SU-DHL-6 (cell line): ENCODE measurements around the gene BDKRB2.

Source experiments
- H2AFZ ChIP-seq: fragments of 200-600 bp; sonication (generic); 2 replicates; pipeline ENCODE4 v1.6.1; 2014; ENCODE audit warnings: low read depth, mild to moderate bottlenecking, moderate library complexity, mixed read lengths, antibody characterized with exemption, low read length; ENCODE audit not compliant: severe bottlenecking
- H3F3A ChIP-seq: fragments of 200-600 bp; shearing (Covaris generic); 2 replicates; pipeline ENCODE4 v1.6.0; 2016; ENCODE audit warnings: antibody characterized with exemption, mild to moderate bottlenecking; ENCODE audit not compliant: insufficient read depth
- H3K27ac ChIP-seq: fragments of 200-600 bp; sonication (generic); 2 replicates; pipeline ENCODE4 v1.5.1; 2016; ENCODE audit warnings: low read depth, mild to moderate bottlenecking, low read length, moderate library complexity, mixed read lengths
- H3K27me3 ChIP-seq: fragments of 200-600 bp; sonication (generic), shearing (Covaris generic); 2 replicates; pipeline ENCODE4 v1.6.0; 2014; ENCODE audit warnings: mild to moderate bottlenecking, low read length
- H3K36me3 ChIP-seq: fragments of 200-600 bp; sonication (generic); 2 replicates; pipeline ENCODE4 v1.6.1; 2014; ENCODE audit warnings: mild to moderate bottlenecking, low read length, mixed read lengths
- H3K4me2 ChIP-seq: fragments of 300-600, 200-600 bp; shearing (Covaris generic), sonication (generic); 2 replicates; pipeline ENCODE4 v1.6.0; 2014; ENCODE audit warnings: low read length, low read depth, mild to moderate bottlenecking; ENCODE audit not compliant: poor library complexity, severe bottlenecking
- H3K4me3 ChIP-seq: fragments of 200-600 bp; sonication (generic); 2 replicates; pipeline ENCODE4 v1.5.1; 2014; ENCODE audit warnings: antibody characterized with exemption, low read length, mild to moderate bottlenecking, mixed read lengths; ENCODE audit not compliant: insufficient read depth, poor library complexity, severe bottlenecking
- H3K79me2 ChIP-seq: fragments of 200-600 bp; sonication (generic); 2 replicates; pipeline ENCODE4 v1.6.1; 2014; ENCODE audit warnings: mild to moderate bottlenecking, low read length, moderate library complexity; ENCODE audit not compliant: insufficient read depth
- H3K9ac ChIP-seq: fragments of 200-600 bp; sonication (generic); 2 replicates; pipeline ENCODE4 v1.7.0; 2014; ENCODE audit warnings: mild to moderate bottlenecking, low read length
- H3K9me2 ChIP-seq: fragments of 200-600 bp; sonication (generic); replicated peaks from 2 replicates; pipeline ENCODE4 v1.6.1; 2014; ENCODE audit warnings: low read length; ENCODE audit not compliant: insufficient read depth
- H3K9me3 ChIP-seq: fragments of 200-600 bp; sonication (generic); 2 replicates; pipeline ENCODE4 v1.6.1; 2014; ENCODE audit warnings: low read length, mixed read lengths; ENCODE audit not compliant: insufficient read depth
- H4K20me1 ChIP-seq: fragments of 200-600 bp; sonication (generic); 2 replicates; pipeline ENCODE4 v1.6.1; 2014; ENCODE audit warnings: low read depth, mild to moderate bottlenecking, antibody characterized with exemption, low read length, moderate library complexity, mixed read lengths
- CTCF ChIP-seq: fragments of 200-600 bp; sonication (generic); IDR thresholded peaks from one replicate; pipeline ENCODE4 v1.5.1; 2017; ENCODE audit warnings: antibody characterized with exemption, mild to moderate bottlenecking, low read length, moderate library complexity; ENCODE audit not compliant: insufficient read depth, poor library complexity, severe bottlenecking
- EZH2phosphoT487 ChIP-seq: fragments of 200-600 bp; sonication (generic), shearing (Covaris generic); conservative IDR thresholded peaks from 2 replicates; pipeline ENCODE4 v1.6.1; 2018; ENCODE audit warnings: mild to moderate bottlenecking, antibody characterized with exemption, low read length, moderate library complexity, mixed read lengths

The BDKRB2 gene

GRCh38 chr14:96205978-96206360, 1.3 kb downstream of the BDKRB2 start:
- no peaks in the 10 kb centered on the region for H3K79me2 ChIP-seq

GRCh38 chr14:96206461-96206860, 1.8 kb downstream of the BDKRB2 start:
- H3K9ac ChIP-seq = no peak overlapping the region
- H3K9me3 ChIP-seq = no peaks in the 10 kb centered on the region
- H3K27ac ChIP-seq = no peak overlapping the region
- no peak overlapping the region for H2AFZ ChIP-seq
- H3K79me2 ChIP-seq = no peaks in the 10 kb centered on the region
- H3K9me2 ChIP-seq = no peaks in the 10 kb centered on the region
- no peak overlapping the region for H3K4me2 ChIP-seq
- H3K36me3 ChIP-seq = no peaks in the 10 kb centered on the region
- no peaks in the 10 kb centered on the region for H3K27me3 ChIP-seq
- no peaks in the 10 kb centered on the region for H3F3A ChIP-seq
- H4K20me1 ChIP-seq = no peaks in the 10 kb centered on the region
- no peak overlapping the region for H3K4me3 ChIP-seq
- TF ChIP-seq CTCF (no peak), EZH2phosphoT487 (no peak)

More at GRCh38 chr14:96205978-96206360, 1.3 kb downstream of the BDKRB2 start:
- H3K27ac ChIP-seq = no peak overlapping the region
- no peak overlapping the region for H3K4me2 ChIP-seq
- H3K4me3 ChIP-seq = no peak overlapping the region
- H4K20me1 ChIP-seq = no peaks in the 10 kb centered on the region
- H3F3A ChIP-seq = no peaks in the 10 kb centered on the region
- H2AFZ ChIP-seq = no peak overlapping the region
- H3K9ac ChIP-seq = no peak overlapping the region
- no peaks in the 10 kb centered on the region for H3K9me3 ChIP-seq
- H3K27me3 ChIP-seq = no peaks in the 10 kb centered on the region
- H3K9me2 ChIP-seq = no peaks in the 10 kb centered on the region
- TF ChIP-seq CTCF (no peak), EZH2phosphoT487 (no peak)
- no peaks in the 10 kb centered on the region for H3K36me3 ChIP-seq

- no peaks in the 10 kb centered on the region for H3K9me3 ChIP-seq
- no peak overlapping the region for H3K4me2 ChIP-seq
- H3K27ac ChIP-seq = no peak overlapping the region
- no peak overlapping the region for H3K9ac ChIP-seq
- no peaks in the 10 kb centered on the region for H3K36me3 ChIP-seq
- no peaks in the 10 kb centered on the region for H4K20me1 ChIP-seq
- no peaks in the 10 kb centered on the region for H3F3A ChIP-seq
- no peaks in the 10 kb centered on the region for H3K27me3 ChIP-seq
- no peaks in the 10 kb centered on the region for H3K9me2 ChIP-seq
- TF ChIP-seq CTCF = no peak
- no peak for TF ChIP-seq EZH2phosphoT487
- no peaks in the 10 kb centered on the region for H3K79me2 ChIP-seq
- H2AFZ ChIP-seq = no peak overlapping the region
- H3K4me3 ChIP-seq = no peak overlapping the region
Observed at GRCh38 chr14:96207686-96208085, 3.0 kb downstream of the BDKRB2 start.
